GM18858 (cell line): ENCODE data around the gene COLEC12.

Source experiments
- ATAC-seq: cut with Tn5 transposase; IDR thresholded peaks from one replicate; pipeline ENCODE4 v1.9.1; 2021; ENCODE audit not compliant: unreplicated experiment

Gene COLEC12

GRCh38 chr18:448116-448790 is 52.2 kb downstream of the COLEC12 start:
- ATAC-seq, result no peak

GRCh38 chr18:446941-447560 is 53.5 kb downstream of the COLEC12 start:
- ATAC-seq, result no peak

- no peak for ATAC-seq
Observed at GRCh38 chr18:445055-445454, 55.4 kb downstream of the COLEC12 start.

GRCh38 chr18:438571-438970 is 61.9 kb downstream of the COLEC12 start:
- no peak for ATAC-seq

GRCh38 chr18:435940-436339 is 64.6 kb downstream of the COLEC12 start:
- ATAC-seq, result no peak

- ATAC-seq, result no peak
Observed at GRCh38 chr18:434410-434809, 66.1 kb downstream of the COLEC12 start.

- ATAC-seq, result no peak
Observed at GRCh38 chr18:433960-434359, 66.5 kb downstream of the COLEC12 start.

- no peak for ATAC-seq
Observed at GRCh38 chr18:433298-433697, 67.2 kb downstream of the COLEC12 start.

GRCh38 chr18:432791-433190 is 67.7 kb downstream of the COLEC12 start:
- ATAC-seq, result no peak

- no peak for ATAC-seq
Observed at GRCh38 chr18:429030-429429, 71.5 kb downstream of the COLEC12 start.

GRCh38 chr18:427005-427404 is 73.5 kb downstream of the COLEC12 start:
- ATAC-seq, result no peak

- no peak for ATAC-seq
Observed at GRCh38 chr18:425106-425745, 75.3 kb downstream of the COLEC12 start.

- ATAC-seq, result no peak
Observed at GRCh38 chr18:424668-425067, 75.8 kb downstream of the COLEC12 start.

- ATAC-seq, result no peak
Observed at GRCh38 chr18:424071-424661, 76.3 kb downstream of the COLEC12 start.

- ATAC-seq, result no peak
Observed at GRCh38 chr18:422966-423365, 77.5 kb downstream of the COLEC12 start.

- ATAC-seq, result no peak
Observed at GRCh38 chr18:421247-422155, 79.0 kb downstream of the COLEC12 start.

GRCh38 chr18:420661-421246 is 79.7 kb downstream of the COLEC12 start:
- no peak for ATAC-seq

- no peak for ATAC-seq
Observed at GRCh38 chr18:419541-420175, 80.8 kb downstream of the COLEC12 start.

GRCh38 chr18:417495-417894 is 83.0 kb downstream of the COLEC12 start:
- ATAC-seq, result no peak

GRCh38 chr18:416930-417329 is 83.6 kb downstream of the COLEC12 start:
- no peak for ATAC-seq
